GM18858 (cell line): ENCODE results near the gene CHN2.

ENCODE experiments used
- ATAC-seq: cut with Tn5 transposase; IDR thresholded peaks from one replicate; pipeline ENCODE4 v1.9.1; 2021; ENCODE audit not compliant: unreplicated experiment

CHN2 gene

DNA sequence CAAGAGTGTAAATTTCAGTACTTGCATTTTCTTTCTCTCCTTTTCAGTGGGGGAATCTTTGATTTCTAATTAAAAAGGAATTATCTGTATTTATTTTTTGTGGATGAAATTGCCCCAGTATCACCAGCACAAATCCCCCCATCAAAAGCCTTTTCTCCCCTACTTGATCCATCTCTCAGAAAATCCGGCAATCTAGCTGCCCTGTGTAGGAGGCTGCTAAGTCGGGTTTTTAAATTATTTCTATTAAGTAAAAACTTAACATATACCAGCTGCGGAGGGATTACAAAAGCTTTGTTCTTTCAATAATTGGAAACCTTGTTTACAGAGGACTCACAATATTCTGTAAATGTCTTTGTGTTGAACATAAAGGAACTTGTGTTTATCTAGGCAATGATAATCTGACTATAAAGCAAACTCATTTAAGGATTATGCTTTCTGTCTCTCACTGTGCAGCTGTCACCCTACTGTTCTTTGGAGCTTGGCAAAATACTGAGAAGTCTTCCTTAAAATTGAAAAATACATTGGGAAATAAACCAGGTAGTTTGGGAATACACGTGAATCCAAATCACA is 191.7 kb downstream of the CHN2 start:
- ATAC-seq, result no peak

GRCh38 chr7:29391262-29391661 is 196.7 kb downstream of the CHN2 start:
- no peak for ATAC-seq

GRCh38 chr7:29394321-29394720 is 199.7 kb downstream of the CHN2 start:
- no peak for ATAC-seq

- ATAC-seq, result no peak
Observed at GRCh38 chr7:29396563-29396962, 202.0 kb downstream of the CHN2 start.

GRCh38 chr7:29397398-29397797 is 202.8 kb downstream of the CHN2 start:
- ATAC-seq, result no peak

DNA sequence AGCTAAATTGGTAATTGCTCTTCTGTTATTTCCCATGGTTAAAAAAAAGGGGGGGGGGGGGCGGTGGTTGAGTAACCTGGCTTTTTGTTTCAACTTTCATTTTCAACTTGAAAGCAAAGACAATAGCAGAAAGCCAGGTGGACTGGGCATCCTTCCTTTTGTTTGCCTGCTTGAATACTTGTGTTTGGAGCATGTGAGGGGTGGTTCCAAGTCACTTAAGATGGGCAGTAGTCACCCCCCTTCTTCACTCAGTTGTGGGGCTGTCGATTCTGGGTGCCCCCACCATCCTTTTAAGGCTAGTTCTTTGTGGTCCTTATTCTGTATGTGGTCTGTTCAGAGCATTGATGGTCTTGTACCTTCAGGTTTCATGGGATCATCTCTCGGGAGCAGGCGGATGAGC is 203.4 kb downstream of the CHN2 start:
- no peak for ATAC-seq

DNA sequence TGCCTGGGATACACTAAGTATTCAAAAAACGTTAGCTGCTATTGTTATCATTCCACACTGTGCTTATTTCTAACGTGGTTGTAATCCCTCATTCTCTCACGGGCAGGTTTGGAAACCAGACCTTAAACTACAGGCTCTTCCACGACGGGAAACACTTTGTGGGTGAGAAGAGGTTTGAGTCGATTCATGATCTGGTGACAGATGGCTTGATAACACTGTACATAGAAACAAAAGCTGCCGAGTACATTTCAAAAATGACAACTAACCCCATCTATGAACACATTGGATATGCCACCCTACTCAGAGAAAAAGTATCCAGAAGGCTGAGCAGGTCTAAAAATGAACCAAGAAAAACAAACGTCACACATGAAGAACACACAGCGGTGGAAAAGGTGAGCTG is 205.9 kb downstream of the CHN2 start:
- ATAC-seq, result no peak

DNA sequence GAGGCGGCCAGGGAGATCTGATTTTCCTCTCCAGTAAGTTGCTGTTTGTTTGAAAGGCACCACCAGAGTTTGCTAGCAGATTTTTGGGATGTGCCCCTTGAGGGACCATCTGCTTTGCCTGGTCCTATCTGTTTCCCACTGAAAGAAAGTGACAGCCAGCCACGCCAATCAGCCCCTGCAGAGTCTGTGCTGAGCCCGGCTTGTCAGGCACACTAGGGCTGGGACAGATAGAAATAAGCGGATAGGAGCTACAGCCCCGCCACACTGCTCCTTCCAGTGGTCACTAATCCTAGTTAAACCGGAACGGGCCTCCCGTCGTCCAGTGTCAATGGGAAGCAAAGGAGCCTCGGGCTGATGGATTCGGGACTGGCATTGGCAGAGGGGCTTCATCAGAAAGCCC is 207.2 kb downstream of the CHN2 start:
- no peak for ATAC-seq

DNA sequence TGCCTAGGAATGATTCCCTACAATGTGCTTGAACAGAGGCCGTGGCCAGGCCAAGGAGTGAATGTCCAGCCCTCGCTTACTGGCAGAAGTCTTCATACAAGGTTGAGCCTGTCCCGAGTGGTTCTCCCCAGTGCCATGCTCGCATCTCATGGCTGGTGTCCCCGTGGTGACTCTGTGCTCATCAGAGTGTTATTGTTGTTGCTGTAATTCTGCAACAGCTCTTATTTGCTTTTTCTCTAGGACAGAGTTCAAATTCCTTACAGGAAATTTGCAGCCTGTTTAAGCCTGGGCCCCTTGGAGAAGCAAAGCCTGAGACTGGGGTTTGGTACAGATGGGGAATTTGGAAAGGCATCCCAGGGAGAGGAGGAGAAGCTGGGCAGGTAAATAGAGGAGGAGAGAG is 211.3 kb downstream of the CHN2 start:
- ATAC-seq, result no peak

DNA sequence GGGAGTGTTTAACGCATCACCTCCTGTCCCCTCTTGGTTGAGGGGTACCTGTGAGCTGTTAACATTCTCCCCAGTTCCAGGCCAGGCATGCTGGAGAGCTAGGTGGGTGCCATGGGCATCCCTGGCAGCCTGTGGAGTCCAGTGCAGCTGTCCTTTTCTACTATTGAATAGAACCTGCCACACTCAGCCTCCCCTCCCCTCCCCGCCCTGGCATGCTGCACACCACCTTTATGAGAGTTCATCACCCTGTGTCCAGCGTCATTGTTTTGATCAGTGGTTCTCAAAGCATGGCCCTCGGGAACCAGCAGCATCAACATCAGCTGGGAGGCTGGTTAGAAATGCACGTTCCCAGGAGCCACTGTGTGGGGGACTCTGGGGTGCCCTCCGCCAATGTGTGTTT is 211.8 kb downstream of the CHN2 start:
- no peak for ATAC-seq

GRCh38 chr7:29408841-29409243 is 214.3 kb downstream of the CHN2 start:
- ATAC-seq, result no peak

GRCh38 chr7:29410996-29411395 is 216.4 kb downstream of the CHN2 start:
- ATAC-seq, result no peak

GRCh38 chr7:29412912-29413311 is 218.3 kb downstream of the CHN2 start:
- no peak for ATAC-seq

- no peak for ATAC-seq
Observed at GRCh38 chr7:29413626-29414136, 219.1 kb downstream of the CHN2 start.

GRCh38 chr7:29414216-29414615 is 219.6 kb downstream of the CHN2 start:
- no peak for ATAC-seq

GRCh38 chr7:29415215-29415614 is 220.6 kb downstream of the CHN2 start:
- no peak for ATAC-seq

DNA sequence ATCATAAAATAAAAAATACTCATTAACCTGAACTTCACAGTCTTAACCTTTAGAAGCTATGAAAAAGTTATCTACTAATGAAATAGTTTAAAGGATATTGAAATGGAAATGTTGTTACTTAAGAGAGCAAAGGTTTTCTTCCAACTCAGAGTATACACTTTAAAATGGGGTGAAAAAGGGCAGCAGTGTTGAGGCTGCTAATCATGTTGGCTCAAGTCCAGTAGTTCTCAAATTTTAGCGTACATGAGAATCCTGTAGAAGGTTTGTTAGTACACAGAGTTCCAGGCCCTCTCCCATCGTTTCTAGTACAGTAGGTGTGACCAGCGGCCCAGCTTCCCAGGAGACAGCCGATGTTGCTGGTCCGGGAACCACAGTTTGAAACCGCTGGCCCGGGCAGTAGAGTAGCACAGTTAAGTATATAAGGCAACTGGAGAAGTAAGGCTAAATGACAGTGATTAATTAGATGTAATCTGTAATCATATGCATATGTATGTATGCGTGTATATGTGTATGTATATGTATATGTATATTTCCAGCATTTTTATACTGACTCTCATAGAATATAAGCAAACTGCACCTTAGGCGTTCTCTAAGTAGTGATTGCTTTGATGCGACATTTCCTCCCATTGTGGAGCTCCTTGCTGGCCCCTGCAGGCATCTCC is 221.8 kb downstream of the CHN2 start:
- no peak for ATAC-seq

- no peak for ATAC-seq
Observed at GRCh38 chr7:29416938-29417305, 222.3 kb downstream of the CHN2 start.

DNA sequence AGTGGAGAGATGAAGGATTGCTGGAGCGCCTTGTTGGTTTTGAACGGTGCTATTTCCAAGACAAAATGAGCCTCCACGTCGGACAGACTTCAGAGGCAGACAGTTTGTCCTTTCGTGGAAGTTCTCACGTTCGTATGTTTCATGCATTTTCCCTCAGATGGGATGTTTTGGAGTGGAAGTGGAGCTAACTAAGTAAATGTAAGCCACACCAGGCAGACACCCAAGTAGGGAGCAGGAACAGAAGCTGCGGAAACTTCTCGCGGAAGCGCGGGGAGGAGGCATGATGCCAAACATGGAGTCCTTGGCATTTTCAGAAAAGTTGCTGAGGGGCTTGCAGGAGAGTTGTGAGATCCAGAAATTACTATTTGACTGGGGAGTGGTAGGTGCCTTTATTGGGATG is 223.5 kb downstream of the CHN2 start:
- ATAC-seq, result no peak

DNA sequence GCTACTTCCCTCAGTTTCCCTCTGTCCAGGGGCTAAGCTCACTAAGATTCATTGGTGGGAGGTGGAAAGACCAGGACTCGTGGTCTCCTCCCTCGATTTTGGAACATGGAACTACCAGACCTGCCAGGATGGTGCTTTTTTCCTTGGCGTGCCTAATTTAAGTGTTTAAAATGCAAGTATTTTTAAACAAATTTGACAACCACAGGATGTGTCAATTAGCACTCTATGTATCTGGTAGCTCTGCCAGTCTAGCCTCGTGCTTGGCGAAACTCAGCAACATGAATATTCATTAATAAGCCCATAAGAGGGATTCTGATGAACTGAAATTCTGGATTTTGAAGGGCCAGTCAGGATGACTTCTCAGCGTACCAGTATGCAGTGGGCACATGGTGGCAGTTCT is 224.1 kb downstream of the CHN2 start:
- no peak for ATAC-seq

DNA sequence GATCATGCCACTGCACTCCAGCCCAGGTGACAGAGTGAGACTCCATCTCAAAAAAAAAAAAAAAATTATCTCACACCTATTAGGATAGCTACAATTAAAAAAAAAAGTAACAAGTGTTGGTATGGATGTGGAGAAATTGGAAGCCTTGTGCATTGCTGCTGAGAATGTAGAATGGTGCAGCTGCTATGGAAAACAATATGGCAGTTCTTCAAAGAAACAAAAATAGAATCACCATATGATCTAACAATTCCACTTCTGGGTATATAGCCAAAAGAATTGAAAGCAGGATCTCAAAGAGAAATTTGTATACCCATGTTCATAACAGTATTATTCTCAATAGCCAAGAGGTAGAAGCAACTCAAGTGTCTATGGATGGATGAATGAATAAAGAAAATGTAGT is 225.4 kb downstream of the CHN2 start:
- ATAC-seq, result no peak

GRCh38 chr7:29421010-29421956 is 226.7 kb downstream of the CHN2 start:
- no peak for ATAC-seq
